ENCODE data around the gene DNAJC5. TPM values are rescaled to one million over a fixed set of nuclear protein-coding genes. Genes with fewer than 3 reads are reported as not detected.

The DNAJC5 gene
- total RNA-seq, 4 donors from 2014 or later, result 38.4 to 87.4 (median 75.1) TPM

DNA sequence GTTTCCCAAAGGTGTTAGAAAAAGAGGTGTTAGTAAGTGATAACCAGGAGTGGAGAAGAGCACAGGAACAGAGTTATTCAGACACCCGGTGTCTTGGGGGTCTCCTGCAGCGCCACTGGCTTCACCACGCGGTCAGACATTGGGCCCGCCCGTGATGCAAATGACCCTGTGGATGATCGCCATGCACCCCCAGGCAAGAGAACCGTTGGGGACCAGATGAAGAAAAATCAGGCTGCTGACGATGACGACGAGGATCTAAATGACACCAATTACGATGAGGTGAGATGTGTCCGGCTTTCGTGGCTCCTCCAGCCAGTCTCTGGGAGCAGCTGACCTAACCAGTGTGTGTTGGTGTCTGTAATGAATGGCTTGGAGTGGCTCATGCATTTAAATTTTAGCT is 88.0 kb downstream of the DNAJC5 start:
- peaks cover 29 to 34% of the 10 kb centered on the region in 2 donors for H3K36me3 ChIP-seq
- no peak for DNase-seq
- WGBS, 2 donors, result 92 to 94% methylated on average over 14 of the region's 14 CpGs

More for the DNA sequence above, 88.0 kb downstream of the DNAJC5 start:
- H3K9me3 ChIP-seq, result no peaks in the 10 kb centered on the region
- H3K4me1 ChIP-seq, result peaks cover 24 to 26% of the 10 kb centered on the region in 2 donors
- H3K27me3 ChIP-seq, result no peaks in the 10 kb centered on the region
- H3K27ac ChIP-seq, result no peak overlapping the region
- intact Hi-C loops (cut with DNase I), result no loop called here
- no peak for TF ChIP-seq POLR2A (IDR thresholded peaks at IDR 0.05)
- TF ChIP-seq, protein P1, sequence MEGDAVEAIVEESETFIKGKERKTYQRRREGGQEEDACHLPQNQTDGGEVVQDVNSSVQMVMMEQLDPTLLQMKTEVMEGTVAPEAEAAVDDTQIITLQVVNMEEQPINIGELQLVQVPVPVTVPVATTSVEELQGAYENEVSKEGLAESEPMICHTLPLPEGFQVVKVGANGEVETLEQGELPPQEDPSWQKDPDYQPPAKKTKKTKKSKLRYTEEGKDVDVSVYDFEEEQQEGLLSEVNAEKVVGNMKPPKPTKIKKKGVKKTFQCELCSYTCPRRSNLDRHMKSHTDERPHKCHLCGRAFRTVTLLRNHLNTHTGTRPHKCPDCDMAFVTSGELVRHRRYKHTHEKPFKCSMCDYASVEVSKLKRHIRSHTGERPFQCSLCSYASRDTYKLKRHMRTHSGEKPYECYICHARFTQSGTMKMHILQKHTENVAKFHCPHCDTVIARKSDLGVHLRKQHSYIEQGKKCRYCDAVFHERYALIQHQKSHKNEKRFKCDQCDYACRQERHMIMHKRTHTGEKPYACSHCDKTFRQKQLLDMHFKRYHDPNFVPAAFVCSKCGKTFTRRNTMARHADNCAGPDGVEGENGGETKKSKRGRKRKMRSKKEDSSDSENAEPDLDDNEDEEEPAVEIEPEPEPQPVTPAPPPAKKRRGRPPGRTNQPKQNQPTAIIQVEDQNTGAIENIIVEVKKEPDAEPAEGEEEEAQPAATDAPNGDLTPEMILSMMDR (IDR thresholded peaks at IDR 0.05), result no peak
- no peak overlapping the region for H3K4me3 ChIP-seq (replicated peaks in 1 of 3)

MicroRNAs within 50 kb of the gene (microRNA counts, 767-probe panel; counts per million panel counts)
- microRNA hsa-miR-1914-5p, result 0 counts per million in 2 donors
- 0 counts per million in 2 donors for microRNA hsa-miR-647
- microRNA hsa-miR-941, result 0 counts per million in 2 donors

Small RNAs within 50 kb of the gene (microRNA-seq; reads per million reads assigned to microRNA genes)
- gene MIR1914 (not detected), gene MIR647 (not detected), gene MIR941-1 (not detected), gene MIR941-2 (not detected), gene MIR941-3 (not detected), gene MIR941-4 (not detected), gene MIR941-5 (not detected)

Small RNAs within 50 kb of the gene (small RNA-seq; reads per million reads assigned to genes)
- gene MIR647 (not detected), gene MIR941-2 (not detected), gene MIR941-4 (not detected), gene MIR941-5 (not detected), gene RNU1-134P (not detected)

Other genes with a start within 250 kb of the DNAJC5 start
- gene STMN3, start 241.7 kb upstream of the DNAJC5 start, total RNA-seq, result 10 to 100 TPM; 53.7 to 84.0 (median 66.1) TPM
- gene RTEL1, start 236.8 kb upstream of the DNAJC5 start, total RNA-seq, result 10 to 100 TPM; 14.1 to 87.4 (median 54.2) TPM
- gene TNFRSF6B, start 198.5 kb upstream of the DNAJC5 start, total RNA-seq, result 10 to 100 TPM in 2 of 4 donors, 1 to 10 TPM in 2; 6.7 to 15.5 (median 10.5) TPM
- 10 to 100 TPM; 43.6 to 52.1 (median 46.7) TPM for gene ARFRP1, start 187.2 kb upstream of the DNAJC5 start, total RNA-seq
- 10 to 100 TPM; 27.7 to 36.3 (median 30.0) TPM for gene ZGPAT, start 187.1 kb upstream of the DNAJC5 start, total RNA-seq
- gene LIME1, start 158.5 kb upstream of the DNAJC5 start, total RNA-seq, result 10 to 100 TPM in 2 of 4 donors, 1 to 10 TPM in 2; 8.7 to 25.0 (median 11.5) TPM
- 10 to 100 TPM; 26.0 to 55.9 (median 39.3) TPM for gene SLC2A4RG, start 155.3 kb upstream of the DNAJC5 start, total RNA-seq
- 10 to 100 TPM; 15.9 to 39.9 (median 27.7) TPM for gene ZBTB46, start 63.9 kb upstream of the DNAJC5 start, total RNA-seq
- gene ABHD16B, start 33.6 kb upstream of the DNAJC5 start, total RNA-seq, result not detected
- gene TPD52L2, start 29.9 kb upstream of the DNAJC5 start, total RNA-seq, result 10 to 100 TPM; 69.4 to 93.3 (median 89.6) TPM
- gene UCKL1, start 61.3 kb downstream of the DNAJC5 start, total RNA-seq, result 10 to 100 TPM; 21.6 to 44.3 (median 29.3) TPM
- gene ZNF512B, start 74.8 kb downstream of the DNAJC5 start, total RNA-seq, result 10 to 100 TPM; 13.4 to 24.8 (median 19.0) TPM
- gene SAMD10, start 84.5 kb downstream of the DNAJC5 start, total RNA-seq, result 1 to 10 TPM; 1.1 to 6.4 (median 5.0) TPM
- gene PRPF6, start 86.0 kb downstream of the DNAJC5 start, total RNA-seq, result 10 to 100 TPM; 62.8 to 76.2 (median 70.1) TPM
- gene C20orf204, start 141.1 kb downstream of the DNAJC5 start, total RNA-seq, result 1 to 10 TPM in 1 of 4 donors, under 1 TPM in 3; 0.11 to 2.6 (median 0.59) TPM
- 10 to 100 TPM in 2 of 4 donors, 1 to 10 TPM in 2; 7.5 to 16.9 (median 10.6) TPM for gene SOX18, start 154.5 kb downstream of the DNAJC5 start, total RNA-seq
- 10 to 100 TPM; 20.9 to 43.1 (median 24.4) TPM for gene TCEA2, start 168.1 kb downstream of the DNAJC5 start, total RNA-seq
- gene RGS19, start 184.4 kb downstream of the DNAJC5 start, total RNA-seq, result 10 to 100 TPM; 10.5 to 17.2 (median 13.4) TPM
- gene OPRL1, start 185.0 kb downstream of the DNAJC5 start, total RNA-seq, result under 1 TPM; 0.54 to 0.94 (median 0.68) TPM
- gene LKAAEAR1, start 189.3 kb downstream of the DNAJC5 start, total RNA-seq, result 1 to 10 TPM in 2 of 4 donors, not detected in 2; 1.3 to 1.7 TPM
- gene NPBWR2, start 212.4 kb downstream of the DNAJC5 start, total RNA-seq, result not detected

All from thyroid gland (tissue), 4 donors.